CD8-positive, alpha-beta memory T cell (primary cell): ENCODE results near the gene DCC. TPM values are rescaled to one million over a fixed set of nuclear protein-coding genes. Genes with fewer than 3 reads are reported as not detected.
A peak's percentile ranks its signal among the peaks of the same experiment; 100 is the strongest.

Experiments used
- CTCF ChIA-PET: fragments of 350-600 bp; sonication (Branson Sonifier 250); formaldehyde crosslinking; loops from one replicate; lab custom pipeline; 2021; ENCODE audit warnings: antibody characterized with exemption; lab: Charles Lee
- POLR2A ChIA-PET: fragments of 350-600 bp; sonication (Branson Sonifier 250); formaldehyde crosslinking; loops from one replicate; lab custom pipeline; 2021; ENCODE audit warnings: antibody characterized with exemption; lab: Charles Lee
- DNase-seq, 5 donors: peaks; one replicate each; pipeline versions ENCODE4 v3.0.0 to v3.0.0-alpha.2; 2020 to 2022; ENCODE audit warnings: mixed read lengths in 1 of 5
- H3K27ac ChIP-seq: one replicate; pipeline ENCODE4 v1.7.0; 2013; ENCODE audit warnings: low read depth, mild to moderate bottlenecking, low read length, moderate library complexity
- H3K27me3 ChIP-seq: 2 replicates; pipeline ENCODE4 v1.7.0; 2013; ENCODE audit warnings: low read length, mild to moderate bottlenecking; ENCODE audit not compliant: insufficient read depth, poor library complexity, severe bottlenecking
- H3K36me3 ChIP-seq: 2 replicates; pipeline ENCODE4 v1.7.0; 2013; ENCODE audit warnings: mild to moderate bottlenecking, low read length, moderate library complexity; ENCODE audit not compliant: insufficient read depth
- H3K4me1 ChIP-seq: 2 replicates; pipeline ENCODE4 v1.7.0; 2013; ENCODE audit warnings: mild to moderate bottlenecking, low read length, moderate library complexity; ENCODE audit not compliant: insufficient read depth
- H3K4me3 ChIP-seq: 2 replicates; pipeline ENCODE4 v1.7.0; 2013; ENCODE audit warnings: mild to moderate bottlenecking, low read length
- H3K9me3 ChIP-seq: 2 replicates; pipeline ENCODE4 v1.7.0; 2013; ENCODE audit warnings: mild to moderate bottlenecking, low read length
- H3K27ac Mint-ChIP-seq, 8 donors: one replicate each; pipeline ENCODE4 v1.8.0; 2020 to 2021; ENCODE audit warnings: mixed read lengths in 8 of 8, mild to moderate bottlenecking in 6 of 8, inconsistent platforms in 3 of 8, moderate library complexity in 3 of 8
- H3K27me3 Mint-ChIP-seq, 2 donors: one replicate each; pipeline ENCODE4 v1.8.0; 2020 to 2021; ENCODE audit warnings: mixed read lengths in 2 of 2, mild to moderate bottlenecking in 1 of 2, moderate library complexity in 1 of 2
- H3K36me3 Mint-ChIP-seq, 3 donors: one replicate each; pipeline ENCODE4 v1.8.0; 2020 to 2021; ENCODE audit warnings: mixed read lengths in 3 of 3, inconsistent platforms in 1 of 3, mild to moderate bottlenecking in 1 of 3
- H3K4me1 Mint-ChIP-seq, 3 donors: one replicate each; pipeline ENCODE4 v1.8.0; 2020 to 2021; ENCODE audit warnings: mixed read lengths in 3 of 3, inconsistent platforms in 1 of 3, mild to moderate bottlenecking in 1 of 3
- H3K4me3 Mint-ChIP-seq, 7 donors: one replicate each; pipeline ENCODE4 v1.8.0; 2020 to 2021; ENCODE audit warnings: mixed read lengths in 7 of 7, mild to moderate bottlenecking in 6 of 7, moderate library complexity in 4 of 7, inconsistent platforms in 2 of 7
- H3K9me3 Mint-ChIP-seq, 5 donors: one replicate each; pipeline ENCODE4 v1.8.0; 2020 to 2022; ENCODE audit warnings: mixed read lengths in 5 of 5, mild to moderate bottlenecking in 3 of 5, moderate library complexity in 2 of 5, inconsistent platforms in 1 of 5
- polyA plus RNA-seq: library from polyadenylated mRNA; unstranded; fragments of 300-500 nt; fragmentation: Illumina TruSeq; gene quantifications from one replicate; pipeline ENCODE4 v1.2.3, GENCODE V29; 2021
- total RNA-seq, 2 experiments: library from RNA; stranded (reverse); gene quantifications; one replicate each; pipeline ENCODE4 v1.2.3, GENCODE V29; 2021

DCC gene
- total and polyA plus RNA-seq, 3 experiments from 2014 or later = not detected

DNA sequence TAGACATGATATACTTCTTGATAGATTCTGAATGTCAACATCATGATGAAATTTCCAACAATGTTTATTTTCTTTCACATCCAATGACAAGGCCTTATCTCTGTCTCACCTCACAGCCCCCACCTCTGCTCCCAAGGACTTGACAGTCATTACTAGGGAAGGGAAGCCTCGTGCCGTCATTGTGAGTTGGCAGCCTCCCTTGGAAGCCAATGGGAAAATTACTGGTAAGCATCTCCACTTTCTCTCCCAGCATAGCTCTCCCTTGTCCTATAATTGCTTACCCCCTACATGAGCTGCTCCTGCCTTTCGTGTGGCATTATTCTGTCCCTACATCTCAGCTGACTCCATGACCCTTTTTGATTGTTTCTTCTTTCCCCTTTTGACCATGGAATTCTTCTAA lies 1062.7 kb downstream of the DCC start:
- Mint-ChIP-seq H3K27me3 (no peaks in the 10 kb centered on the region), H3K9me3 (peaks cover 0 to 16% (median 5%) of the 10 kb centered on the region in 5 donors), H3K36me3 (no peaks in the 10 kb centered on the region), H3K27ac (no peak overlapping the region), H3K4me3 (no peak overlapping the region), H3K4me1 (no peaks in the 10 kb centered on the region)
- no peak for DNase-seq
- no peaks in the 10 kb centered on the region for H3K9me3 ChIP-seq
- ChIA-PET POLR2A (no interaction called here), CTCF (no interaction called here)
- H3K4me1 ChIP-seq = no peaks in the 10 kb centered on the region
- H3K27ac ChIP-seq = no peak overlapping the region
- no peaks in the 10 kb centered on the region for H3K27me3 ChIP-seq
- H3K4me3 ChIP-seq = no peak overlapping the region
- H3K36me3 ChIP-seq = no peaks in the 10 kb centered on the region

DNA sequence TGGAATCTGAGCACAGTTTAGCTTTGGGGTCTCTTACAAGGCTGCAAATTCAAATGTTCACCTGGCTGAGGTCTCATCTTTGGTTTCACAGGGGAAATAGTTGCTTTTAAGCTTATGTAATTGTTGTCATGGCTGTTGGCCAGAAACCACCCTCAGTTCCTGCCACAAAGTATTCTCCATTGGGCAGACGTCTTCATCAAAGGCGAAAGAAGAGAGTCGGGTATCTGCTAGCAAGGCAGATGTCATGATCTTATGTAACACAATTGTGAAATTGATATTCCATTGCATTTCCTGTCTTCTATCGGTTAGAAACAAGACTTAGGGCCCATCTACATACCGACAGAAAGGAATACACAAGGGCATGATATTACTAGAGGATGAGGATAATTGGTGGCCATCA lies 1068.3 kb downstream of the DCC start:
- no peaks in the 10 kb centered on the region for H3K9me3 ChIP-seq
- no peak for DNase-seq
- ChIA-PET CTCF (no interaction called here), POLR2A (no interaction called here)
- no peak overlapping the region for H3K27ac ChIP-seq
- H3K27me3 Mint-ChIP-seq = no peaks in the 10 kb centered on the region
- no peaks in the 10 kb centered on the region for H3K4me1 ChIP-seq
- H3K9me3 Mint-ChIP-seq = peaks cover 0 to 5% (median 5%) of the 10 kb centered on the region in 5 donors
- no peaks in the 10 kb centered on the region for H3K27me3 ChIP-seq
- H3K27ac Mint-ChIP-seq = no peak overlapping the region
- no peaks in the 10 kb centered on the region for H3K36me3 ChIP-seq
- H3K4me3 Mint-ChIP-seq = no peak overlapping the region
- no peaks in the 10 kb centered on the region for H3K4me1 Mint-ChIP-seq
- H3K36me3 Mint-ChIP-seq = no peaks in the 10 kb centered on the region
- no peak overlapping the region for H3K4me3 ChIP-seq

DNA sequence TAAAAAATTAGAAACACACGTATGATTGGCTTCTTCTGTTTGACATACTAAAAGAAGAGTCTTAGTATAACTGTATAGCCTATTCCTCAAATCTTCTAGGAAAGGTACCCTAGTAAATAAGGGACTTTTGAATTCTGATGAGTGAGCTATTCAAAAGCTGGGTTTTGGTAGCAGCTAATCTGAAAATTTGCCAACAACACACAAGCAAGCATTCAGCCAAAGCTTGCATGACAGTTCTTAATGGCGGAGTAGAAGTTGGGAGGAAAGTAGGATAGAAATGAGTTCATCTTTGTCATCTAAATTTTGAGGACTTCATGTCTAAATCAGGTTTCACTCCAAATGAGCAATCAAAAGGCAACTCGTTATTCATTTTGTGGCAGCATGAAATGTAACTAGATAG lies 1071.5 kb downstream of the DCC start:
- Mint-ChIP-seq H3K27me3 (no peaks in the 10 kb centered on the region), H3K4me1 (no peaks in the 10 kb centered on the region), H3K27ac (no peak overlapping the region), H3K4me3 (no peak overlapping the region), H3K9me3 (peaks cover 0 to 7% (median 0%) of the 10 kb centered on the region in 5 donors), H3K36me3 (no peaks in the 10 kb centered on the region)
- POLR2A ChIA-PET = no interaction called here
- CTCF ChIA-PET = no interaction called here
- no peaks in the 10 kb centered on the region for H3K4me1 ChIP-seq
- no peaks in the 10 kb centered on the region for H3K36me3 ChIP-seq
- no peaks in the 10 kb centered on the region for H3K27me3 ChIP-seq
- H3K9me3 ChIP-seq = no peaks in the 10 kb centered on the region
- no peak overlapping the region for H3K27ac ChIP-seq
- DNase-seq = no peak
- no peak overlapping the region for H3K4me3 ChIP-seq

DNA sequence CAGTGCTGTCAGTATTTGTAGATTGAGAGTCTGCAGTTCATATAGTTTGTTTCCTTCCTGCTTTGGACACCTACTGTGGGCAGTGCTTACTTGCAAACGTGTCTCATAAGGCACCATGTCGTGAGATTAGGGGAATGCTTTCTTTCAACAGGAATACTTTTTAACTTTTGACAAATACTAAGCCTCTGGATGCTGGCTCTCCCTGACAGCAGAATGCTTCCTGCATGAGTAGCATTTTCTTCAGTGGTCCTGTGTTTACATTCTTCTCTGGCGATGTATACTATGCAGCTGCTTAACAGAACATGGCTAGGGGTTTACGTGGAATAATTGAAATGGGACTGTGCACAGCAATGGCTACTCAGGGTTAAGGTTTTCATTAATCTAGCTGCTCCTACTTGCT lies 1077.0 kb downstream of the DCC start:
- no peaks in the 10 kb centered on the region for H3K9me3 ChIP-seq
- H3K27ac Mint-ChIP-seq = peak overlapping the region in 1 of 8 donors; percentile 14
- H3K4me1 Mint-ChIP-seq = no peaks in the 10 kb centered on the region
- no peak overlapping the region for H3K27ac ChIP-seq
- no peaks in the 10 kb centered on the region for H3K36me3 Mint-ChIP-seq
- ChIA-PET CTCF (no interaction called here), POLR2A (no interaction called here)
- no peaks in the 10 kb centered on the region for H3K36me3 ChIP-seq
- H3K4me3 Mint-ChIP-seq = no peak overlapping the region
- no peaks in the 10 kb centered on the region for H3K27me3 Mint-ChIP-seq
- DNase-seq = no peak
- peaks cover 0 to 3% (median 0%) of the 10 kb centered on the region in 5 donors for H3K9me3 Mint-ChIP-seq
- H3K4me1 ChIP-seq = no peaks in the 10 kb centered on the region
- H3K4me3 ChIP-seq = no peak overlapping the region
- H3K27me3 ChIP-seq = no peaks in the 10 kb centered on the region

DNA sequence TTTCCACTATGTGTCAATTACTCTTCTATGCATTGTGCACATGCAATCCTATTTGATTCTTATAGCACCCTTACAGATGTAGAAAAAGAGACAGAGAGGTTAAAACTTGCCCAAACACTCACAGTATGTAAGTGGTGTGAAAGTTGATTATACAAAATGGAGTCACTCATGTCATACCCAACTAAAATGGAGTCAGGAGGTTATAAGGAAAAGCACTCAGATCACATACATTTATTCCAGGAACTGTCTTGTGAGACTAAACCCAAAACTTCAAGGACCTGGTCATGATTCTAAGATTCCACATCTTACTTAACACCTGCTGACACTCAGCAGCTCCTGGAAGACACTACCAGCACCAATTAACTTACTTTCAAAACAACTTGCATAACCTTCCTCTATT lies 1081.9 kb downstream of the DCC start:
- H3K9me3 Mint-ChIP-seq = peaks cover 2 to 16% (median 3%) of the 10 kb centered on the region in 5 donors
- Histone ChIP-seq H3K4me3 (no peak overlapping the region), H3K27me3 (no peaks in the 10 kb centered on the region), H3K27ac (no peak overlapping the region), H3K4me1 (no peaks in the 10 kb centered on the region), H3K36me3 (no peaks in the 10 kb centered on the region), H3K9me3 (no peaks in the 10 kb centered on the region)
- no peaks in the 10 kb centered on the region for H3K36me3 Mint-ChIP-seq
- DNase-seq = no peak
- no peaks in the 10 kb centered on the region for H3K4me1 Mint-ChIP-seq
- POLR2A ChIA-PET = no interaction called here
- no peaks in the 10 kb centered on the region for H3K27me3 Mint-ChIP-seq
- CTCF ChIA-PET = no interaction called here
- no peak overlapping the region for H3K27ac Mint-ChIP-seq
- H3K4me3 Mint-ChIP-seq = no peak overlapping the region

DNA sequence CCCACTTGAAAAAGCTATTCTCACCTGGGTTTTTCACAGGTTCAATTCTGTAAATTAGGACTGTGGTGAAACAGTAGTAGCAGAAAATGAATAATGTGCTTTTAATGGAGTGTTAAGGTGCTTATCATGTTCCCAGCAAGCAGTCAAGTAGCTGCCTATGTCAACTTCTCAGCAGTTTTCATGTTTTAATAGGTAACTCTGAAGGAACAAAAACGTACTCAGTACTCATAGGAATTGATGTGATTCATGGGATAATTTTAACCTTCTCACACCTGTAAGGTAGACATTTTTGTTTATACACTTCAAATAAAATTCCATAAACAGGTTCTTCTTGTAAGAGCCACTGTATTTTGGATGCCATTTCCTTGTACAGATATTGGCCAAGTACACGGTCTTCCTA lies 1082.9 kb downstream of the DCC start:
- H3K27ac Mint-ChIP-seq = no peak overlapping the region
- H3K4me1 Mint-ChIP-seq = no peaks in the 10 kb centered on the region
- H3K36me3 ChIP-seq = no peaks in the 10 kb centered on the region
- H3K27ac ChIP-seq = no peak overlapping the region
- H3K9me3 Mint-ChIP-seq = peaks cover 2 to 16% (median 3%) of the 10 kb centered on the region in 5 donors
- H3K4me1 ChIP-seq = no peaks in the 10 kb centered on the region
- H3K4me3 Mint-ChIP-seq = no peak overlapping the region
- H3K27me3 ChIP-seq = no peaks in the 10 kb centered on the region
- no peaks in the 10 kb centered on the region for H3K27me3 Mint-ChIP-seq
- no peaks in the 10 kb centered on the region for H3K9me3 ChIP-seq
- ChIA-PET POLR2A (no interaction called here), CTCF (no interaction called here)
- no peak overlapping the region for H3K4me3 ChIP-seq
- no peaks in the 10 kb centered on the region for H3K36me3 Mint-ChIP-seq
- DNase-seq = no peak

DNA sequence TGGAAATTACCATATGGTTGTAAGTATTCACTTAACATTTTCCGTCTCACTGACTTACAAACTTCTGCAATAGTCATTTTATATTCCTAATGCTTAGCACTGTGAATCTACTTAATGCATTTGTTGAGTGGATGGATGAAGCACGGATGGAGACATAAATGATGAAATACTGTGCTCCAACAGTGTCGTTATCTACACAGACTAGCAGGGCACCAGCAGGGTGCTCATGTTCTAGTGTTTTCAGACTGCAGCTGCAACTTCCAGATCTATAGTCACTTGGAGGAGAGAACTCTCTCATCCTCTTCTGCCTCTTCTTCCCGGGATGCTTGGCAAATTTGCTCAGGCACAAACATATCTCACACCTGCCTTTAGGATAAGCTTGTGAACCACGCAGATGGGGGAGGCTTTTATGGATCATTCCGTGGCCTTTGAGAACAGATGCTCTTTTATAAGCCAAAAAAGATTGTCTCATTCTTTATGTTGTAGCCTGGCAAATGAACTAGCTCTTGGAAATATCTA lies 1086.7 kb downstream of the DCC start:
- Mint-ChIP-seq H3K36me3 (no peaks in the 10 kb centered on the region), H3K9me3 (peaks cover 0 to 16% (median 3%) of the 10 kb centered on the region in 5 donors), H3K4me1 (no peaks in the 10 kb centered on the region), H3K27ac (no peak overlapping the region), H3K27me3 (no peaks in the 10 kb centered on the region), H3K4me3 (no peak overlapping the region)
- no peaks in the 10 kb centered on the region for H3K36me3 ChIP-seq
- H3K4me3 ChIP-seq = no peak overlapping the region
- H3K27ac ChIP-seq = no peak overlapping the region
- ChIA-PET CTCF (no interaction called here), POLR2A (no interaction called here)
- no peak for DNase-seq
- H3K27me3 ChIP-seq = no peaks in the 10 kb centered on the region
- H3K4me1 ChIP-seq = no peaks in the 10 kb centered on the region
- H3K9me3 ChIP-seq = no peaks in the 10 kb centered on the region

DNA sequence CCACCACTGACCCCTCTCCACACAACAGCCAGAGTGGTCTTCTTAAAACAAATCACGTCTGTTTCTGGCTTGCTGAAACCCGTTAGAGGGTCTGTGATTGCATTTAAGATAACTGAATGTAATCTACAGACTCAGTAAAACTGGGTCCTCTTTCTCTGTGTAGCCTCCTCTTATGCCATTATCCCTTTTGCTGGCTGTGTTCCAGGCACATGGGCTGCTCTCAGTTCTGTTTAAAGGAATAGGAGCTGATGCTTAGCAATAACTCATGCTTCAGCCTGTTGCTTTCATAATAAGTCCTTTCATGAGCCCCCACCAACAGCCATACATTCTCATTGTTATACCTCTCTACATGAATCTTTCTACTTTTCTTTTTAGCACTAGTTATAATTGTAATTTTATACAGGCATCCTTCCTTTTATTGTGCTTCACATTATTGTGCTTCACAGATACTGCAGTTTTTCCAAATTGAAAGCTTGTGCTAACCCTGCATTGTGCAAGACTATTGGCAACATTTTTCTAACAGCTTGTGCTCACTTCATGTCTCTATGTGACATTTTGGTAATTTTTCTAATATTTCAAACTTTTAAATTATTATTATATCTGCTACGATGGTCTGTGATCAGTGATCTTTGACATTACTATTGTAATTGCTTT lies 1101.9 kb downstream of the DCC start:
- Histone ChIP-seq H3K4me1 (no peaks in the 10 kb centered on the region), H3K36me3 (no peaks in the 10 kb centered on the region), H3K27me3 (no peaks in the 10 kb centered on the region), H3K4me3 (no peak overlapping the region), H3K9me3 (no peaks in the 10 kb centered on the region), H3K27ac (no peak overlapping the region)
- no peaks in the 10 kb centered on the region for H3K4me1 Mint-ChIP-seq
- H3K27ac Mint-ChIP-seq = no peak overlapping the region
- H3K36me3 Mint-ChIP-seq = no peaks in the 10 kb centered on the region
- H3K4me3 Mint-ChIP-seq = no peak overlapping the region
- H3K27me3 Mint-ChIP-seq = no peaks in the 10 kb centered on the region
- peaks cover 2 to 16% (median 5%) of the 10 kb centered on the region in 5 donors for H3K9me3 Mint-ChIP-seq
- POLR2A ChIA-PET = no interaction called here
- CTCF ChIA-PET = no interaction called here
- no peak for DNase-seq
